Head of caudate nucleus (tissue), 42 donors: ENCODE measurements around the gene ZBTB4.

Experiments
- DNase-seq, 42 donors: peaks; one replicate each; pipeline versions ENCODE4 v3.0.0 to v3.0.0-alpha.2; 2020 to 2021; ENCODE audit warnings: mixed read lengths in 7 of 42
- intact Hi-C: fragments of 100-400 bp; cut with DNase I; formaldehyde crosslinking; loops from one replicate; pipeline ENCODE4 v1.15.0; 2022

Gene ZBTB4

GRCh38 chr17:7436556-7437368 is 42.7 kb downstream of the ZBTB4 start:
- intact Hi-C loops = loop anchor here (2.0 to 10.0 kb wide), 3 partner anchors 41 to 124 kb away; partner anchors contain the start of genes KCTD11, SENP3, TMEM95 and ZBTB4
- peak; percentile 42 to 90 (median 80) for DNase-seq

DNA sequence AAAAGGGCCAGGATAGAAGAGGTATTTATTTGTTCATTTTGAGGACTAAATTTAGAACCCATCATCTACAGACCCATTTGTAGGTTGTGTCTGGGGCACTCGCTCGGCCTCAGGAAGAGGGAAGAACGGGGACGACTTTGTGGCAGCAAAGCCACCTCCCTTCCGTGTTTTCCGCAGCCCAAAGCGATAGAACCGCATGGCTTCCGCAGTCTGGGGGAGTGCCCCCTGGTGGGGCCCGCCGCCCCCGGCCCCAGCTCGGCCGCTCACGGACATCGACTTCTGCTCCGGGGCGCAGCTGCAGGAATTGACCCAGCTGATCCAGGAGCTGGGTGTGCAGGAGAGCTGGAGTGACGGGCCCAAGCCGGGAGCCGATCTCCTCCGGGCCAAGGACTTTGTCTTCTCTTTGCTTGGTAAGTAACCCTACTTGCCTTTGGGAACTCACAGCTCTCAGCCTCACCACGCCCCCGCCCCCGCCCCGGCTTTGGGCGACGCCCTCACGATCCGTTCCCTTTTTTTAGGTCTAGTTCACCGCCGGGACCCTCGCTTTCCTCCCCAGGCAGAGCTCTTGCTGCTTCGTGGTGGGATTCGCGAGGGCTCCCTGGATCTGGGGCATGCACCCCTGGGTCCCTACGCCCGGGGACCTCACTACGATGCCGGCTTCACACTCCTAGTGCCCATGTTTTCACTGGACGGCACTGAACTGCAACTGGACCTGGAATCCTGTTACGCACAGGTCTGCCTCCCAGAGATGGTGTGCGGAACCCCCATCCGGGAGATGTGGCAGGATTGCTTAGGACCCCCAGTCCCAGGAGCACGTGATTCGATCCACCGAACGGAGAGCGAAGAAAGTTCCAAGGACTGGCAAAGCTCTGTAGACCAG is 43.5 kb downstream of the ZBTB4 start:
- peak in 1 of 42 donors; percentile 12 for DNase-seq
- intact Hi-C loops = loop anchor here (2.0 to 10.0 kb wide), 3 partner anchors 41 to 125 kb away; partner anchors contain the start of genes KCTD11, SENP3, TMEM95 and ZBTB4

DNA sequence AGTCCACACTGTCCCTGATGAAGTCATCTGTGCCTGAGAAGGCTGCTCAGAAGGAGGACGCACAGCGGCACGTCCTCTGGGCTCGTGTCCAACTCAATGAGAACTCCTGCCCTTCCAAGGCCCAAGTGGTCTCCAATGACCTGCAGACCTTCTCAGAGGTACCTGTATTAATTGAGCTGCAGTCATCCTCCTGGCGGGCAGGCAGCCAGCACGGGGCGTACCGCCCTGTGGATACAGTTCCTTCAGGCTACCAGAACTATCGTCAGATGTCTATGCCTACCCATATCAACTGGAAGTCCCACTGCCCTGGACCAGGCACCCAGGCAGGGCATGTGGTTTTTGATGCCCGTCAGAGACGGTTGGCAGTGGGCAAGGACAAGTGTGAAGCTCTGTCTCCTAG is 47.1 kb downstream of the ZBTB4 start:
- DNase-seq = no peak
- intact Hi-C loops = loop anchor here (10.0 kb wide), 1 partner anchor 77 kb away; the partner anchor contains the start of genes KCTD11 and TMEM95

- intact Hi-C loops = loop anchor here (10.0 kb wide), 1 partner anchor 76 kb away; the partner anchor contains the start of genes KCTD11 and TMEM95
These were observed 48.2 kb downstream of the ZBTB4 start for GRCh38 chr17:7431231-7431630.

DNA sequence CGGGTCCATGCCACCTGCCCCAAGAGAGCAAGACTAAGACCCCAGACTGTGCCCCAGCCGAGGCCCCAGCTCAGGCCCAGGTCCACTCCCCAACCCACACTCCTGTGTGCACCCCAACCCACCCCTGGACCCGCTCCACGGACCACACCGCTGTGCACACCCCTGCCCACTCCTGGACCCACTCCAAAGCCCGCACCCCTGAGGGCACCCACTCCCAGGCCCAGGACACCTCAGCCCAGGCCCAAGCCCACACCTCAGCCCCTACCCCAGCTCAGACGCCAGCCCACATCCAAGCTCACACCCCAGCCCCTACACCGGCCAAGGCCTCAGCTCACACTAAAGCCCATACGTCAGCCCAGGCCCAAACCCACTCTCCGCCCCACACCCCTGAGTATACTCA is 49.7 kb downstream of the ZBTB4 start:
- DNase-seq = no peak
- intact Hi-C loops = loop anchor here (10.0 kb wide), 1 partner anchor 75 kb away; the partner anchor contains the start of genes KCTD11 and TMEM95

More at GRCh38 chr17:7431231-7431630, 48.2 kb downstream of the ZBTB4 start:
- DNase-seq = no peak

DNA sequence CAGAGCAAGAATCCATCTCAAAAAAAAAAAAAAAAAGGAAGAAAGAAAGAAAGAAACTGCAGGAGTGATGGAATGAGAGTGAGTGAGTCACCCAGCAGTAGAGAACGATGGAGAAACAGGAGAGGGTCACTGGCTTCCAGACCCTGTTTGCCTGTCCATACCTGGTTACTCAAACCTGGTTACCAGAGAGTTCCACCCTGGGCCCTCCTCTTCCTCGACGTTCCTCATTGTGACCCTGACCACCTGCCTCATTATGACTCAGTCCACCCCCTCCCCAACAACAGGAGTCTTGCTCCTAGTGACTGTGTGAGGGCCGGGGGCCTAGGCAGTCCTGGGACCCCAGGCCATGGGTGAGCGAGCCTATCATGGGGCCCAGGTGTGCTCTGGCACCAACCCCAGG is 50.9 kb downstream of the ZBTB4 start, which contains the start of gene SPEM3:
TSS of gene SPEM3 (plus strand) at position 301 of the 400 bp plus-strand sequence. CDS start at position 347, 46 bp downstream.
- intact Hi-C loops = no loop called here
- no peak for DNase-seq

- no peak for DNase-seq
- intact Hi-C loops = no loop called here
These were observed 51.9 kb downstream of the ZBTB4 start for GRCh38 chr17:7427549-7427948.

DNA sequence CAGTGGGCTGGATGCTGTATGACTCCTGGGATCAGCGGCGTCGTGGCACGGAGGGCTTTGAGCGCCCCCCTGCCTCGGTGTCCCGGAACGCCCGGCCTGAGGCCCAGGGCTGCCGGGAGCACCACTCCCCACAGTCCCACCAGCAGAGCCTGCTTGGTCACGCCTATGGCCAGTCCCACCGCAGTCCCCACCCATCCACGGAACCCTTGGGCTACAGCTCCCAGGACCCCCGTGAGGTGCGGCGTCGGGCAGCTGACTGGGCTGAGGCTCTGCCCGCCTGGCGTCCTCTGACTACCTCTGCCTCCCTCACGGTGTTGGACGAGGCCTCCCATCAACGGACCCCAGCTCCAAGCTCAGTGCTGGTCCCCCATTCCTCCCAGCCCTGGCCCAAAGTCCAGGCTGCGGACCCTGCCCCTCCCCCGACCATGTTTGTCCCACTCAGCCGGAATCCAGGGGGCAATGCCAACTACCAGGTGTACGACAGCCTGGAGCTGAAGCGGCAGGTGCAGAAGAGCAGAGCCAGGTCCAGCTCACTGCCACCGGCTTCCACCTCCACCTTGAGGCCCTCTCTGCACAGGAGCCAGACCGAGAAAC is 52.4 kb downstream of the ZBTB4 start:
- intact Hi-C loops = no loop called here
- DNase-seq = no peak

DNA sequence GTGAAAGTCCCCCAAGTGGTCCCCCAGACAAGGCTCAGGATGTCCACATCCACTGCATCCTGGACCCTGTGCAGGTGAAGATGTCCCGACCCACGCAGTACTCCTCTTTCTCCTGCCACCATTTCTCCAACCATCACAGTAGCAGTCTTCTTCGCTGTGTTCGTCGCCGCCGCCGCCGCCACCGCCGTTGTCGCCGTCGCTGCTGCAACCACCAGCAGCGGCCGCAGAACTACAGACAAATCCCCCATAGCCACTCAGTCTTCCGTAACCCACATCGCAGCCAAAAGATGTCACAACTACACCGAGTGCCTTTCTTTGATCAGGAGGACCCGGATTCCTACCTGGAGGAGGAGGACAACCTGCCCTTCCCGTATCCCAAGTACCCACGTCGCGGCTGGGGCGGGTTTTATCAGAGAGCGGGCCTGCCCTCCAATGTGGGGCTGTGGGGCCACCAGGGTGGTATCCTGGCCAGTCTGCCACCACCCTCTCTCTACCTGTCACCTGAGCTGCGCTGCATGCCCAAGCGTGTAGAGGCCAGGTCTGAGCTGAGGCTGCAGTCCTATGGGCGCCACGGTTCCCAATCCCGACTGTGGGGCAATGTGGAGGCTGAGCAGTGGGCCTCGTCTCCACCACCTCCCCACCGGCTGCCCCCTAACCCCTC is 53.1 kb downstream of the ZBTB4 start:
- intact Hi-C loops = no loop called here
- no peak for DNase-seq

DNA sequence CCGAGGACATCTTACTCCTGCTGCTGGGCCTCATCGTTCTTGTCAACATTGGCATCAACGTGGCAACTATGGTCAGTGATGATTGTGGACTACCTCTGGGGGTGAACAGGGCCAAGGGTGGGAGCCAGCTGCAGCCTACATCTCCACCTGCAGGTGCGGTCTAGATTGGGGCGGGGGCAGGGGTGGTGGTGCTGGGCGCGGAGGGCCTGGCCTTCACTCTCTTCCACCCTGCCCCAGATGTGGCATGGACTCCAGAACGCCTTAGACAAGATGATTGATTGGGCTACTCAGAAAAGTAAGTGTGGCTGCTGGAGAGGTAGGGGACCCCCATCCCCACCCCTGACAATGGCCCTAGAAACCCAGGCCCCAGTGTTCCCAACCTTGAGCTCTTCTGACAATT is 53.7 kb downstream of the ZBTB4 start:
- no peak for DNase-seq
- intact Hi-C loops = no loop called here

- intact Hi-C loops = no loop called here
- DNase-seq = no peak
These were observed 54.1 kb downstream of the ZBTB4 start, which contains the start of gene SPEM2 for GRCh38 chr17:7425316-7425715. Gene SPEM2, plus strand, starts transcription at chr17:7425616. Its CDS starts 73 bp downstream, at chr17:7425689.

- DNase-seq = no peak
These were observed 55.8 kb downstream of the ZBTB4 start for GRCh38 chr17:7423679-7424078.

DNA sequence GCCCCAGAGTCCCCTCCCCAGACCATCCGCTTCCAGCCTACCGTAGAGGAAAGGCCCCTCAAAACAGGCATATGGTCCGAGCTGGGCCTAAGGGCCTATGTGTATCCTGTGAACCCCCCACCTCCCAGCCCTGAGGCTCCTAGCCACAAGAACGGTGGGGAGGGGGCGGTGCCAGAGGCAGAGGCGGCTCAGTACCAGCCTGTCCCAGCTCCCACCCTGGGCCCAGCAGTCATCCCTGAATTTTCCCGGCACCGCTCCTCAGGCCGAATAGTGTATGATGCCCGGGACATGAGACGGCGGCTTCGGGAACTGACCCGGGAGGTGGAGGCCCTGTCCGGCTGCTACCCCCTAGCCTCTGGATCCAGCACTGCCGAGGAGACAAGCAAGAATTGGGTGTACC is 58.2 kb downstream of the ZBTB4 start:
- intact Hi-C loops = no loop called here
- DNase-seq = no peak

More at GRCh38 chr17:7423679-7424078, 55.8 kb downstream of the ZBTB4 start:
- intact Hi-C loops = no loop called here

DNA sequence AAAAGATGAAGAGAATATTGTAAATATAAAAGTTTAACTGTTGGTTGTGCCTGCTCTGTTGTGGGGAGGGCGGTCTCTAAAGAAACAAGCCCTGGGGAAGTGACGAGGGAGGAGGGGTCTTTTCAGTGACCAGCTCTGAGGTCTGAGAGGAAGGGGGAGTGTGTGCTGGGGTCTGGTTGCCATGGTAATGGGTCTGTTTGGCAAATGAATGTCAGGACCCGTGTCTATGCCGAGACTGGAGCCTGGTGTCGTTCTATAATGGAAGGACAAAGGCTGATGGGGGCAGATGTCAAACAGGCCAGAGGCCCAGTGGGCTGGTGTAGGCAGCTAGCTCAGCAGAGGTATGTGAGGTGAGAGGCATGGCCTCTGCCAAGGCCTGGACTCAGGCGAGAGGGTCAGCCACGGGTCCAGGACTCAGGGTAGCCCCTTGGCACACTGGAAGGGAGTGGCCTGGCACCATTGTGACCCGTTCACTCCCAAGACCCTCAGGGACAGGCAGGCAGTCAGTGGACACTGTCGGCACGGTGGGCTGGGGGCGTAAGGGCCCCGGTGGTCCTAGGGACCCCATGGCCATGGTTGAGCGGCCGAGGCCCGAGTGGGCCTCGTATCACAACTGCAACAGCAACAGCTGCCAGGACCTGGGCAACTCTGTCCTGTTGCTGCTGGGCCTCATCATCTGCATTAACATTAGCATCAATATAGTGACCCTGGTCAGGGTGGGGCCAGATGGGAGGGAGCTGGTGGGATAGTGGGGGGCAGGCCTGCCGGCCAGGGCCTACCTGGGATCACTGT is 59.4 kb downstream of the ZBTB4 start, which contains the start of gene SPEM1:
TSS of gene SPEM1 (plus strand) at position 506 of the 792 bp plus-strand sequence. CDS start at position 567, 61 bp downstream.
- intact Hi-C loops = no loop called here
- no peak for DNase-seq

GRCh38 chr17:7418472-7419152 is 60.8 kb downstream of the ZBTB4 start:
- no peak for DNase-seq
- intact Hi-C loops = no loop called here

GRCh38 chr17:7417056-7417655 is 62.3 kb downstream of the ZBTB4 start:
- intact Hi-C loops = no loop called here
- DNase-seq = no peak

GRCh38 chr17:7416323-7416722 is 63.1 kb downstream of the ZBTB4 start:
- intact Hi-C loops = no loop called here

More at GRCh38 chr17:7416323-7416722, 63.1 kb downstream of the ZBTB4 start:
- peak in 2 of 42 donors; percentile 42 to 54 for DNase-seq
